EL (cell line): ENCODE results near the gene PI3.

Experiments
- DNase-seq: peaks from one replicate; pipeline ENCODE4 v3.0.0-alpha.2; 2016

PI3 gene

GRCh38 chr20:45189067-45189609, 14.4 kb downstream of the PI3 start:
- DNase-seq = no peak

GRCh38 chr20:45189861-45190260, 15.2 kb downstream of the PI3 start:
- no peak for DNase-seq

- DNase-seq = no peak
These were observed 17.2 kb downstream of the PI3 start for GRCh38 chr20:45191926-45192325.

- no peak for DNase-seq
These were observed 18.6 kb downstream of the PI3 start for GRCh38 chr20:45193331-45193730.

- no peak for DNase-seq
These were observed 32.0 kb downstream of the PI3 start, which contains the start of gene SEMG1 for GRCh38 chr20:45206725-45207124. Gene SEMG1, plus strand, starts transcription at chr20:45207033. Its CDS starts 21 bp downstream, at chr20:45207054.

- no peak for DNase-seq
These were observed 35.2 kb downstream of the PI3 start for GRCh38 chr20:45209924-45210323.

- DNase-seq = no peak
These were observed 37.1 kb downstream of the PI3 start for GRCh38 chr20:45211569-45212474.

GRCh38 chr20:45212836-45213235, 38.1 kb downstream of the PI3 start:
- DNase-seq = no peak

GRCh38 chr20:45218124-45218523, 43.4 kb downstream of the PI3 start:
- no peak for DNase-seq

GRCh38 chr20:45218636-45219035, 43.9 kb downstream of the PI3 start:
- DNase-seq = no peak

- DNase-seq = no peak
These were observed 46.4 kb downstream of the PI3 start, which contains the start of gene SEMG2 for GRCh38 chr20:45221076-45221475. Gene SEMG2, plus strand, starts transcription at chr20:45221373. Its CDS starts 17 bp downstream, at chr20:45221390.

- DNase-seq = no peak
These were observed 48.4 kb downstream of the PI3 start for GRCh38 chr20:45223136-45223535.
